Gastrocnemius medialis (tissue), 4 donors: Measurements from ENCODE around the gene MSH3. TPM values are rescaled to one million over a fixed set of nuclear protein-coding genes. Genes with fewer than 3 reads are reported as not detected.

ENCODE experiments used
- ATAC-seq, 2 donors: fragments of 150-250 bp; one replicate each; pipeline ENCODE4 v1.9.1; 2016
- DNase-seq, 2 donors: peaks; one replicate each; pipeline ENCODE4 v3.0.0-alpha.2; 2019
- H3K27ac ChIP-seq, 4 donors: fragments of 200-600 bp; sonication (generic); 1 replicate in 1 of 4; 2 replicates in 3 of 4; pipeline ENCODE4 v1.5.1; 2016 to 2018; ENCODE audit warnings: mild to moderate bottlenecking in 2 of 4, moderate library complexity in 1 of 4
- H3K27me3 ChIP-seq, 3 donors: fragments of 200-600 bp; sonication (generic) in 2 of 3; 1 replicate in 1 of 3; 2 replicates in 2 of 3; pipeline versions ENCODE4 v1.5.1 to v1.6.0; 2016 to 2019; ENCODE audit warnings: mild to moderate bottlenecking in 1 of 3, moderate library complexity in 1 of 3
- H3K36me3 ChIP-seq, 2 donors: fragments of 200-600 bp; sonication (generic) in 1 of 2; one replicate each; pipeline ENCODE4 v1.5.1; 2017 to 2018
- H3K4me1 ChIP-seq, 2 donors: fragments of 200-600 bp; sonication (generic) in 1 of 2; one replicate each; pipeline ENCODE4 v1.5.1; 2016 to 2017; ENCODE audit warnings: mild to moderate bottlenecking in 2 of 2
- H3K4me3 ChIP-seq, 4 donors: fragments of 200-600 bp; sonication (generic) in 3 of 4; 1 replicate in 1 of 4; 2 replicates in 3 of 4; pipeline ENCODE4 v1.5.1; 2016 to 2019; ENCODE audit warnings: mild to moderate bottlenecking in 2 of 4
- H3K9me3 ChIP-seq, 3 donors: fragments of 200-600 bp; sonication (generic) in 2 of 3; 1 replicate in 1 of 3; 2 replicates in 2 of 3; pipeline ENCODE4 v1.5.1; 2016 to 2019
- POLR2A ChIP-seq, 2 donors: fragments of 450-650 bp; IDR thresholded peaks; one replicate each; pipeline ENCODE4 v1.6.1; 2017; ENCODE audit warnings: antibody characterized with exemption in 2 of 2, mild to moderate bottlenecking in 2 of 2, moderate library complexity in 2 of 2
- in situ Hi-C, 4 donors: fragments of 200-750 bp; cut with MboI; loops; one replicate each; pipeline versions ENCODE4 v1.15.0 to v1.8.0; 2017; ENCODE audit warnings: low sequenced_read_pairs in 4 of 4
- intact Hi-C: fragments of 100-400 bp; cut with DNase I; formaldehyde crosslinking; loops from one replicate; pipeline ENCODE4 v1.15.1; 2023; ENCODE audit warnings: low total_unique reads
- total RNA-seq, 4 donors: library from RNA; depleted of rRNA; stranded (reverse); fragments of >200 nt; gene quantifications; one replicate each; pipeline versions ENCODE4 v1.1.0 to v1.2.3, GENCODE V29; 2016
- TF ChIP-seq, protein P1 (sequence below), 5 experiments: fragments of 450-650 bp in 3 of 5; fragments of 200-600 bp in 2 of 5; sonication (generic) in 2 of 5; IDR thresholded peaks in 4 of 5; conservative IDR thresholded peaks in 1 of 5; 1 replicate in 4 of 5; 2 replicates in 1 of 5; pipeline ENCODE4 v1.5.1; 2016 to 2019; ENCODE audit warnings: antibody characterized with exemption in 5 of 5, mild to moderate bottlenecking in 3 of 5, moderate library complexity in 3 of 5

The MSH3 gene
- total RNA-seq, 4 donors from 2014 or later, result 5.8 to 10.4 (median 7.2) TPM

DNA sequence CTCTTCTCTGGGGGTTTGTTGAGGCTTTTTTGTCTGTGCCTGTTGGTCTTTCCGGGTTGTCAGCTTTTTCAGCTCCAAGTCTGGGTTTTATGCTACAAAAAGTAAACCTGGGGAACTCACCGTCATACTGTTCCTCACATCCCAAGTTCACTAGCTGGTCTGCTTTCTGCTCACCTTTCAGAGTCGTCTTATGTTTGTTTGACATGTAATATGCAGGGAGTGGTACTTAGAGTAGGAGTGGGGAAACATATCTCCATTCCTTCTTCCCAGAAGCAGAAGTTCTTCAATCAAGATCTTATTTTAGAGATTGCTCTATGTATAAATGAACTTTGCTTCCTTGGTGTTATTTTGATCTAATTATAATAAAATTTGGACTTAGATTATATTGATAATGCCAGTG, 42.0 kb downstream of the MSH3 start:
- Histone ChIP-seq H3K36me3 (no peaks in the 10 kb centered on the region), H3K27me3 (no peaks in the 10 kb centered on the region), H3K9me3 (no peaks in the 10 kb centered on the region), H3K4me1 (no peaks in the 10 kb centered on the region), H3K4me3 (no peak overlapping the region), H3K27ac (no peak overlapping the region)
- intact Hi-C loops, result no loop called here
- DNase-seq, result no peak
- no peak for ATAC-seq
- TF ChIP-seq, protein P1, sequence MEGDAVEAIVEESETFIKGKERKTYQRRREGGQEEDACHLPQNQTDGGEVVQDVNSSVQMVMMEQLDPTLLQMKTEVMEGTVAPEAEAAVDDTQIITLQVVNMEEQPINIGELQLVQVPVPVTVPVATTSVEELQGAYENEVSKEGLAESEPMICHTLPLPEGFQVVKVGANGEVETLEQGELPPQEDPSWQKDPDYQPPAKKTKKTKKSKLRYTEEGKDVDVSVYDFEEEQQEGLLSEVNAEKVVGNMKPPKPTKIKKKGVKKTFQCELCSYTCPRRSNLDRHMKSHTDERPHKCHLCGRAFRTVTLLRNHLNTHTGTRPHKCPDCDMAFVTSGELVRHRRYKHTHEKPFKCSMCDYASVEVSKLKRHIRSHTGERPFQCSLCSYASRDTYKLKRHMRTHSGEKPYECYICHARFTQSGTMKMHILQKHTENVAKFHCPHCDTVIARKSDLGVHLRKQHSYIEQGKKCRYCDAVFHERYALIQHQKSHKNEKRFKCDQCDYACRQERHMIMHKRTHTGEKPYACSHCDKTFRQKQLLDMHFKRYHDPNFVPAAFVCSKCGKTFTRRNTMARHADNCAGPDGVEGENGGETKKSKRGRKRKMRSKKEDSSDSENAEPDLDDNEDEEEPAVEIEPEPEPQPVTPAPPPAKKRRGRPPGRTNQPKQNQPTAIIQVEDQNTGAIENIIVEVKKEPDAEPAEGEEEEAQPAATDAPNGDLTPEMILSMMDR (IDR thresholded peaks at IDR 0.05 in 4 of 5, conservative IDR thresholded peaks at IDR 0.05 in 1 of 5), result no peak
- no peak for TF ChIP-seq POLR2A (IDR thresholded peaks at IDR 0.05)
- in situ Hi-C loops, result no loop called here

GRCh38 chr5:80697100-80697499, 42.6 kb downstream of the MSH3 start:
- in situ Hi-C loops, result no loop called here
- H3K27me3 ChIP-seq, result no peaks in the 10 kb centered on the region
- no peaks in the 10 kb centered on the region for H3K36me3 ChIP-seq
- H3K27ac ChIP-seq, result no peak overlapping the region
- DNase-seq (no peak), ATAC-seq (no peak)
- H3K4me3 ChIP-seq, result no peak overlapping the region
- intact Hi-C loops, result no loop called here
- H3K4me1 ChIP-seq, result no peaks in the 10 kb centered on the region
- H3K9me3 ChIP-seq, result no peaks in the 10 kb centered on the region
- no peak for TF ChIP-seq POLR2A (IDR thresholded peaks at IDR 0.05)
- TF ChIP-seq, protein P1 (IDR thresholded peaks at IDR 0.05 in 4 of 5, conservative IDR thresholded peaks at IDR 0.05 in 1 of 5), result no peak

DNA sequence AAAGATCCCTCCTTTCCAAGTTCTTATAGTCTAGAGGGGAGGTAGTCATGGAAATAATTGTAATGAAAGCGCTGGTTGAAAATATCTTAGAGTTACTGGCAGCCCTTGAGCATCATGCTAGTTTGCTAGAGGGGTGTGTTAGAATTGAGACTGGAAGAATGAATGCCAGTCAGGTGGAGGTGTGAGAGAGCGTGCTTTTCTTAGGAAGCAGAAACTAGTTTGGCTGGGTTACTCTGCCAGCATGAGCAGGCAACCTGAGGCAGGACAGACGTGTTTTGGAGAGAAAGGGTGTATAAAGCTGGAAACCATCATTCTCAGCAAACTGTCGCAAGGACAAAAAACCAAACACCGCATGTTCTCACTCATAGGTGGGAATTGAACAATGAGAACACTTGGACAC, 43.9 kb downstream of the MSH3 start:
- ATAC-seq, result no peak
- no peak for DNase-seq
- TF ChIP-seq, protein P1 (IDR thresholded peaks at IDR 0.05 in 4 of 5, conservative IDR thresholded peaks at IDR 0.05 in 1 of 5), result no peak
- no peak for TF ChIP-seq POLR2A (IDR thresholded peaks at IDR 0.05)
- no peaks in the 10 kb centered on the region for H3K27me3 ChIP-seq
- in situ Hi-C loops, result no loop called here
- no peaks in the 10 kb centered on the region for H3K36me3 ChIP-seq
- no peak overlapping the region for H3K27ac ChIP-seq
- intact Hi-C loops, result no loop called here
- H3K4me3 ChIP-seq, result no peak overlapping the region
- no peaks in the 10 kb centered on the region for H3K9me3 ChIP-seq
- no peaks in the 10 kb centered on the region for H3K4me1 ChIP-seq

- Histone ChIP-seq H3K27me3 (no peaks in the 10 kb centered on the region), H3K27ac (no peak overlapping the region), H3K4me1 (no peaks in the 10 kb centered on the region), H3K36me3 (no peaks in the 10 kb centered on the region), H3K9me3 (no peaks in the 10 kb centered on the region), H3K4me3 (no peak overlapping the region)
- ATAC-seq, result no peak
- in situ Hi-C loops (loop anchor here in 1 of 4 donors (10.0 kb wide), 1 partner anchor 493 kb away; no protein-coding TSS in a partner anchor), intact Hi-C loops (no loop called here)
- DNase-seq, result no peak
- no peak for TF ChIP-seq POLR2A (IDR thresholded peaks at IDR 0.05)
- TF ChIP-seq, protein P1 (IDR thresholded peaks at IDR 0.05 in 4 of 5, conservative IDR thresholded peaks at IDR 0.05 in 1 of 5), result no peak
Measured at GRCh38 chr5:80701597-80701996, 47.1 kb downstream of the MSH3 start.

DNA sequence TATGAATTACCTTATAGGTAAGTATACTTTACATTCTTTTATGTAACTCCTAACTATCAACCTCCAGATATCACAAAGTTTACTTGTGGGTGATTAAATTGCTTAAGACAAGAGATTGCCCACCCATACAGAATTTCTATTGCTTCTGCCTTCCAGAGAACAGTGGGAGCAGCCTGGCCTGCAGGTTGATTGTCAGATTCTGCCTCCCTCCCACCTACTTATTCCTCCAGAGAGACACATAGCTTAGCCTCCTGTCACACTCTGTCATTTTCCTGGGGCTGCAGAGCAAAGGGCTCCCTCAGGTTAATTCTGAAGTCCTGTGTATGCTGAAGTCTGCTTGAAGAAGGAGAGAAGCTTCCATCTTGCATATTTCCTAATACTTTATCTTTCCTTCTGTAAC, 48.8 kb downstream of the MSH3 start:
- H3K36me3 ChIP-seq, result no peaks in the 10 kb centered on the region
- TF ChIP-seq POLR2A (IDR thresholded peaks at IDR 0.05), result no peak
- TF ChIP-seq, protein P1 (IDR thresholded peaks at IDR 0.05 in 4 of 5, conservative IDR thresholded peaks at IDR 0.05 in 1 of 5), result no peak
- no peaks in the 10 kb centered on the region for H3K4me1 ChIP-seq
- no peaks in the 10 kb centered on the region for H3K9me3 ChIP-seq
- intact Hi-C loops (no loop called here), in situ Hi-C loops (loop anchor here in 1 of 4 donors (10.0 kb wide), 1 partner anchor 492 kb away; no protein-coding TSS in a partner anchor)
- H3K4me3 ChIP-seq, result no peak overlapping the region
- H3K27ac ChIP-seq, result no peak overlapping the region
- DNase-seq, result no peak
- ATAC-seq, result no peak
- H3K27me3 ChIP-seq, result no peaks in the 10 kb centered on the region
